ENCODE measurements around the gene EFCAB10. TPM values are rescaled to one million over a fixed set of nuclear protein-coding genes. Genes with fewer than 3 reads are reported as not detected.

Gene EFCAB10
- total RNA-seq, 2 donors from 2014 or later, result 1.0 to 1.5 TPM

Other genes starting within 250 kb of the EFCAB10 start
- gene SRPK2, start 192.6 kb downstream of the EFCAB10 start, total RNA-seq, result 10 to 100 TPM; 46.2 to 50.0 TPM
- gene PUS7, start 59.2 kb downstream of the EFCAB10 start, total RNA-seq, result 1 to 10 TPM; 6.0 to 6.6 TPM
- 10 to 100 TPM; 29.2 to 37.1 TPM for gene RINT1, start 49.3 kb downstream of the EFCAB10 start, total RNA-seq

All from T-helper 17 cell (primary cell).